B cell (primary cell): ENCODE measurements around the gene NCMAP. TPM values are rescaled to one million over a fixed set of nuclear protein-coding genes. Genes with fewer than 3 reads are reported as not detected.

ENCODE experiments used
- ATAC-seq: fragments of 200-7000 bp; cut with Tn5 transposase; one replicate; pipeline ENCODE4 v1.10.0; 2021; ENCODE audit warnings: low read depth, mild to moderate bottlenecking, moderate number of reproducible peaks, moderate library complexity
- CTCF ChIA-PET: fragments of 350-600 bp; sonication (Branson Sonifier 250); formaldehyde crosslinking; loops from one replicate; lab custom pipeline; 2021; ENCODE audit warnings: antibody characterized with exemption, inconsistent platforms; lab: Charles Lee
- POLR2A ChIA-PET: fragments of 350-600 bp; sonication (Branson Sonifier 250); formaldehyde crosslinking; loops from one replicate; lab custom pipeline; 2021; ENCODE audit warnings: antibody characterized with exemption; lab: Charles Lee
- DNase-seq: peaks from one replicate; pipeline ENCODE4 v3.0.0; 2013
- H2AFZ ChIP-seq: 2 replicates; pipeline ENCODE4 v1.6.1; 2012; ENCODE audit warnings: mild to moderate bottlenecking, low read depth, low read length; ENCODE audit not compliant: insufficient read depth, poor library complexity, severe bottlenecking
- H3K27ac ChIP-seq, 2 donors: 1 replicate in 1 of 2; 2 replicates in 1 of 2; pipeline ENCODE4 v1.5.1; 2012 to 2013; ENCODE audit warnings: low read length in 2 of 2, mild to moderate bottlenecking in 2 of 2, moderate library complexity in 1 of 2
- H3K27me3 ChIP-seq, 4 experiments: fragments of 200-600 bp in 1 of 4; sonication (generic) in 1 of 4; replicated peaks in 1 of 4; 1 replicate in 2 of 4; 2 replicates in 2 of 4; pipeline versions ENCODE4 v1.6.1 to v1.7.0; 2013 to 2016; ENCODE audit warnings: low read length in 3 of 4, mild to moderate bottlenecking in 2 of 4, mixed read lengths in 1 of 4, moderate library complexity in 1 of 4; ENCODE audit not compliant: insufficient read depth in 4 of 4, control insufficient read depth in 3 of 4; ENCODE audit errors: control extremely low read depth in 1 of 4
- H3K36me3 ChIP-seq, 2 experiments: replicated peaks in 1 of 2; 1 replicate in 1 of 2; 2 replicates in 1 of 2; pipeline versions ENCODE4 v1.6.1 to v1.7.1; 2013; ENCODE audit warnings: low read length in 1 of 2; ENCODE audit not compliant: insufficient read depth in 2 of 2, control insufficient read depth in 1 of 2; ENCODE audit errors: control extremely low read depth in 1 of 2, extremely low read depth in 1 of 2
- H3K4me1 ChIP-seq, 2 donors: fragments of 200-600 bp in 1 of 2; sonication (generic) in 1 of 2; 1 replicate in 1 of 2; 2 replicates in 1 of 2; pipeline versions ENCODE4 v1.5.1 to v1.6.1; 2013 to 2017; ENCODE audit warnings: low read length in 2 of 2; ENCODE audit not compliant: control insufficient read depth in 2 of 2, insufficient read depth in 2 of 2
- H3K4me2 ChIP-seq: replicated peaks from 2 replicates; pipeline ENCODE3; 2012; ENCODE audit warnings: mild to moderate bottlenecking, low read depth, low read length; ENCODE audit not compliant: poor library complexity, severe bottlenecking
- H3K4me3 ChIP-seq, 5 experiments: fragments of 200-600 bp in 1 of 5; sonication (generic) in 1 of 5; 1 replicate in 3 of 5; 2 replicates in 2 of 5; pipeline versions ENCODE4 v1.5.1 to v1.7.0; 2011 to 2016; ENCODE audit warnings: low read length in 4 of 5, mild to moderate bottlenecking in 4 of 5, low read depth in 2 of 5, control low read depth in 1 of 5, moderate library complexity in 1 of 5; ENCODE audit not compliant: insufficient read depth in 1 of 5; ENCODE audit errors: control extremely low read depth in 1 of 5, extremely low read depth in 1 of 5
- H3K79me2 ChIP-seq: fragments of 200-600 bp; sonication (generic); one replicate; pipeline ENCODE4 v1.6.0; 2016; ENCODE audit warnings: low read length; ENCODE audit not compliant: control insufficient read depth, insufficient read depth
- H3K9ac ChIP-seq: fragments of 200-600 bp; sonication (generic); 2 replicates; pipeline ENCODE4 v1.6.1; 2017; ENCODE audit warnings: mild to moderate bottlenecking, low read length, moderate library complexity
- H3K9me3 ChIP-seq, 3 donors: one replicate each; pipeline versions ENCODE4 v1.6.1 to v1.7.1; 2013; ENCODE audit warnings: low read length in 2 of 3; ENCODE audit not compliant: control insufficient read depth in 2 of 3, insufficient read depth in 1 of 3; ENCODE audit errors: control extremely low read depth in 1 of 3
- H4K20me1 ChIP-seq: 2 replicates; pipeline ENCODE4 v1.6.0; 2012; ENCODE audit warnings: mild to moderate bottlenecking, low read length; ENCODE audit not compliant: insufficient read depth, control insufficient read depth, poor library complexity, severe bottlenecking
- H3K27ac Mint-ChIP-seq: one replicate; pipeline ENCODE4 v1.8.0; 2021; ENCODE audit warnings: mixed read lengths
- H3K27me3 Mint-ChIP-seq: one replicate; pipeline ENCODE4 v1.8.0; 2021; ENCODE audit warnings: mixed read lengths
- H3K4me1 Mint-ChIP-seq: one replicate; pipeline ENCODE4 v1.8.0; 2021; ENCODE audit warnings: mixed read lengths
- H3K4me3 Mint-ChIP-seq: one replicate; pipeline ENCODE4 v1.8.0; 2021; ENCODE audit warnings: mixed read lengths
- H3K9me3 Mint-ChIP-seq: one replicate; pipeline ENCODE4 v1.8.0; 2022; ENCODE audit warnings: mixed read lengths; ENCODE audit not compliant: insufficient read depth
- EZH2 ChIP-seq: IDR thresholded peaks from 2 replicates; pipeline ENCODE4 v1.6.1; 2012; ENCODE audit warnings: borderline replicate concordance, low read depth, mild to moderate bottlenecking, moderate library complexity, low read length; ENCODE audit not compliant: insufficient read depth, poor library complexity, severe bottlenecking
- WGBS: methylation state at CpG from one replicate; pipeline ENCODE4 v1.1.5; 2013; ENCODE audit warnings: missing lambda C conversion rate; ENCODE audit not compliant: insufficient coverage; 5-methylcytosine and 5-hydroxymethylcytosine counted together
- intact Hi-C: fragments of 100-400 bp; cut with micrococcal nuclease; formaldehyde crosslinking; loops from one replicate; pipeline ENCODE4 v1.10.0; 2022
- polyA plus RNA-seq: library from polyadenylated mRNA; depleted of rRNA; stranded (reverse); fragments of >200 nt; gene quantifications from 2 replicates; pipeline ENCODE4 v1.2.3, GENCODE V29; 2012
- total RNA-seq, 2 donors: library from RNA; stranded (reverse); fragments of 120-200 nt in 1 of 2; gene quantifications; 1 replicate in 1 of 2; 2 replicates in 1 of 2; pipeline versions ENCODE4 v1.2.3 to v1.2.4, GENCODE V29; 2013 to 2022
- TF ChIP-seq, protein P1 (sequence below): fragments of 200-600 bp; IDR thresholded peaks from one replicate; pipeline ENCODE4 v1.8.0; 2022; ENCODE audit warnings: antibody characterized with exemption, mild to moderate bottlenecking

Gene NCMAP
- total and polyA plus RNA-seq, 2 donors (not counting 1 experiment from before 2014, with no cell fraction given) = not detected

GRCh38 chr1:24641646-24642151 is 85.8 kb downstream of the NCMAP start:
- CTCF ChIA-PET = interaction anchor here (1.1 to 2.3 kb wide), 9 partner anchors 54 to 451 kb away, joined by 3 to 17 read pairs (median 5); partner anchors contain the start of genes NIPAL3 and STPG1
- Mint-ChIP-seq H3K4me3 (peak overlapping the region; percentile 96), H3K4me1 (peaks cover 33% of the 10 kb centered on the region), H3K27me3 (no peaks in the 10 kb centered on the region), H3K9me3 (no peaks in the 10 kb centered on the region), H3K27ac (peak overlapping the region; percentile 99)
- intact Hi-C loops = loop anchor here (1.0 to 10.0 kb wide), 6 partner anchors 101 to 789 kb away; partner anchors contain the start of genes MACO1, RCAN3, SRSF10 and TMEM50A
- H3K9ac ChIP-seq = peak overlapping the region; percentile 98
- TF ChIP-seq EZH2 = no peak
- TF ChIP-seq, protein P1, sequence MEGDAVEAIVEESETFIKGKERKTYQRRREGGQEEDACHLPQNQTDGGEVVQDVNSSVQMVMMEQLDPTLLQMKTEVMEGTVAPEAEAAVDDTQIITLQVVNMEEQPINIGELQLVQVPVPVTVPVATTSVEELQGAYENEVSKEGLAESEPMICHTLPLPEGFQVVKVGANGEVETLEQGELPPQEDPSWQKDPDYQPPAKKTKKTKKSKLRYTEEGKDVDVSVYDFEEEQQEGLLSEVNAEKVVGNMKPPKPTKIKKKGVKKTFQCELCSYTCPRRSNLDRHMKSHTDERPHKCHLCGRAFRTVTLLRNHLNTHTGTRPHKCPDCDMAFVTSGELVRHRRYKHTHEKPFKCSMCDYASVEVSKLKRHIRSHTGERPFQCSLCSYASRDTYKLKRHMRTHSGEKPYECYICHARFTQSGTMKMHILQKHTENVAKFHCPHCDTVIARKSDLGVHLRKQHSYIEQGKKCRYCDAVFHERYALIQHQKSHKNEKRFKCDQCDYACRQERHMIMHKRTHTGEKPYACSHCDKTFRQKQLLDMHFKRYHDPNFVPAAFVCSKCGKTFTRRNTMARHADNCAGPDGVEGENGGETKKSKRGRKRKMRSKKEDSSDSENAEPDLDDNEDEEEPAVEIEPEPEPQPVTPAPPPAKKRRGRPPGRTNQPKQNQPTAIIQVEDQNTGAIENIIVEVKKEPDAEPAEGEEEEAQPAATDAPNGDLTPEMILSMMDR = no peak
- POLR2A ChIA-PET = interaction anchor here (0.6 to 1.5 kb wide), 5 partner anchors 105 to 679 kb away, joined by 3 to 9 read pairs (median 4); no protein-coding TSS in a partner anchor
- H3K27me3 ChIP-seq = no peaks in the 10 kb centered on the region
- peaks cover 33% of the 10 kb centered on the region for H4K20me1 ChIP-seq
- H3K4me3 ChIP-seq = peak overlapping the region in 4 of 5 experiments; percentile 92 to 99 (median 97)
- peak; percentile 62 for DNase-seq
- H3K36me3 ChIP-seq = peaks cover 0 to 8% of the 10 kb centered on the region in 2 experiments
- peaks cover 17 to 25% of the 10 kb centered on the region in 2 donors for H3K4me1 ChIP-seq
- H3K27ac ChIP-seq = peak overlapping the region; percentile 98 to 99
- peaks cover 40% of the 10 kb centered on the region for H3K79me2 ChIP-seq
- peak overlapping the region; percentile 77 for H2AFZ ChIP-seq
- 2% methylated on average over 17 of the region's 24 CpGs for WGBS
- ATAC-seq = no peak
- peak overlapping the region; percentile 81 for H3K4me2 ChIP-seq
- H3K9me3 ChIP-seq = no peaks in the 10 kb centered on the region
